ENCODE data around the gene USE1.

GRCh38 chr19:17165715-17166114, 49.4 kb upstream of the USE1 start:
- no peak for TF ChIP-seq CTCF (IDR thresholded peaks at IDR 0.05)
- no peak for TF ChIP-seq REST (IDR thresholded peaks at IDR 0.05)
